Nucleus accumbens (tissue), 56 donors: ENCODE results near the gene AGBL2.
"Not testable (repeated sequence)": the region's sequence is repeated elsewhere in the genome, so short reads cannot be mapped to it uniquely, and the experiment has no call there.

Experiments used
- DNase-seq, 56 donors: peaks; one replicate each; lab custom pipeline; 2025; lab: John Stamatoyannopoulos, UW

The AGBL2 gene

DNA sequence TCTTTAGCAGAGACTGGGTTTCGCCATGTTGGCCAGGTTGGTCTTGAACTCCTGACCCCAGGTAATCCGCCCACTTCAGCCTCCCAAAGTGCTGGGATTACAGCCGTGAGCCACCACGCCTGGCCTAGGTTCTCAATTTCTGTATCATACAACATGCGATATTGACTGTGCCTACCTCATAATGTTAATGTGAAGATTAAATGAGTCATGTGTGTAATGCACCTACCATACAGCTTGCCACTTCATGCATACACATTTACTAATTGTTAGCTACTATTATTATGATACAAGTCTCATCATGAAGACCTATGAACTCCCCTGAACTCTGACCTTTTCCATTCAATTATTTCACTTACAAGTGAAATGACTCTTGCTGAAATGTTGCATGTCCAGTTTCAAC lies 25.7 kb downstream of the AGBL2 start:
- no peak for DNase-seq

DNA sequence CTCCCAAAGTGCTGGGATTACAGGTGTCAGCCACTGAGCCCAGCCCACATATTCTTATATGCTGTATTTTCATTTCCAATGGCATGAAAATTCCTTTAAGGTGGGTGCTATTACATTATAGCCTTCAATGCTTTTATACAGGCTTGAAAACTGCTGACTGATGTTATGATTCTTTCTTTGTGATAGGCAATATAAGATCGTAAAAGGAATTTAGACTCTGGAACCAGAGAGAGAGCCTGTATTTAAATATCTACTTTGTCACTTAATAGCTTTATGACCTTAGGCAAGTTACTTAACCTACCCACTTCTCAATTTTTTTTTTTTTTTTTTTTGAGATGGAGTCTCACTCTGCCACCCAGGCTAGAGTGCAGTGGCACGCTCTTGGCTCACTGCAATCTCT lies 26.2 kb downstream of the AGBL2 start:
- no peak for DNase-seq

DNA sequence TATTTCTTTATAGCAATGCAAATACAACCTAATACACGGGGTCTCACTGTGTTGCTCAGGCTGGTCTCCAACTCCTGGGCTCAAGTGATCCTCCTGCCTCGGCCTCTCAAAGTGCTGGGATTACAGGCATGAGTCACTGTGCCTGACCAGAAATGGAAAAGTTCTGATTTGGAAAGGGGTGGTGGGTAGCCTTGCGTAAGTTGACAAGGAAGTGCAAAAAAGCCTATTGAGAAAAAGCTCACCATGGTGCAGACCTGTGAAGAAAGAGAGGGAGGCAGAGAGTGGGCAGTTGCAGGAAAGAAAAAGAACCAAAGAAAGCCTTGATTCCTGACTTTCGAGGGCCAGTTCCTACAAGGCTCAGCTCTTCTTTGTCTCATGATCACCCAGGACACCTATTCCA lies 27.1 kb downstream of the AGBL2 start:
- DNase-seq, result no peak

DNA sequence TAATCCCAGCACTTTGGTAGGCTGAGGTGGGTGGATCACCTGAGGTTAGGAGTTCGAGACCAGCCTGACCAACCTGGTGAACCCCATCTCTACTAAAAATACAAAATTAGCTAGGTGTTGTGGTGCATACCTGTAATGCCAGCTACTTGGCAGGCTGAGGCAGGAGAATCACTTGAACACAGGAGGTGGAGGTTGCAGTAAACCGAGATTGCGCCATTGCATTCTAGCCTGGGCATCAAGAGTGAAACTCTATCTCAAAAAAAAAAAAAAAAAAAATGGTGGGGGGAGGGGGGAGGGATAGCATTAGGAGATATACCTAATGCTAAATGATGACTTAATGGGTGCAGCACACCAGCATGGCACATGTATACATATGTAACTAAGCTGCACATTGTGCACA lies 28.5 kb downstream of the AGBL2 start:
- DNase-seq, result not testable (repeated sequence)

DNA sequence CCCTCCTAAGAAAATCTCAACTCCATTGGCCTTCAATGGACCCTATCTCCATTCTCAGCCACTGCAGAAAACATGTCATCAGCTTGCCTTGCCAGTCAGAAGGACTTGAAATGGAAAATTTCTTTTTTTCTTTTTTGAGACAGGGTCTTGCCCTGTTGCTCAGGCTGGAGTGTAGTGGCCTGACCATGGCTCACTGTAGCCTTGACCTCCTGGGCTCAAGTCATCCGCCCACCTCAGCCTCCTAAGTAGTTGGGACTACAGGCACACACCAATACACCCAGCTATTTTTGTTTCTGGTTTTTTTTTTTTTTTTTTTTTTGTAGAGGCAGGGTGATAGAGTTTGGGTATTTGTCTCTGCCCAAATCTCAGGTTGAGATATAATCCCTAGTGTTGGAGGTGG lies 29.0 kb downstream of the AGBL2 start:
- DNase-seq, result no peak

DNA sequence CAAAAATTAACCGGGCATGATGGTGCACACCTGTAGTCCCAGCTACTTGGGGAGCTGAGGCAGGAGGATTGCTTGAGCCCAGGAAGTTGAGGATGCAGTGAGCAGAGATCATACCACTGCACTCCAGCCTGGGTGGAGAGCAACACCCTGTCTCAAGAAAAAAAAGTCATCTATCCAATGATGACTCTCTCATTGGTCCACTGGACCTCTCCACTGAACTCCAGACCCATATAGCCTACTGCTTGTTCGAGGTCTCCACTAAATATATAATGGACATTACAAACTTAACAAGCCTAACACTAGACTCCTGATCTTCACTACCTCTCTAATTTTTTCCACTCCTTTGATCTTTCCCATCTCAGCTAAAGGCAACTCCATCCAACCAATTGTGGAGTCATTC lies 39.3 kb downstream of the AGBL2 start:
- DNase-seq, result no peak

DNA sequence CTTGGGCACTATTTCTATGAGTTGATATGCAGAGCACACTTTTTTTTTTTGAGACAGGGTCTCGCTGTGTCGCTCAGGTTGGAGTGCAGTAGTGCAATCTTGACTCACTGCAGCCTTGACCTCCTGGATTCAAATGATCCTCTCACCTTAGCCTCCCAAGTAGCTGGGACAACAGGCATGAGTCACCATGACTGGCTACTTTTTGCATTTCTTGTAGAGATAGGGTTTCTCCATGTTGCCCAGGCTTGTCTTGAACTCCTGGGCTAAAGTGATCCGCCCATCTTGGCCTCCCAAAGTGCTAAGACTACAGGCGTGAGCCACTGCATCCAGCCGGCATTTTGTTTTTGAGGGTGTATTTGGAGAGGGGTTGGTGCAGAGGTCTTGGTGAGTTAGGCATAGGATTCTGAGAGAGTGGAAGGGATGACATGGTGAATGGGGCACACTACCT lies 42.9 kb downstream of the AGBL2 start:
- DNase-seq, result no peak

DNA sequence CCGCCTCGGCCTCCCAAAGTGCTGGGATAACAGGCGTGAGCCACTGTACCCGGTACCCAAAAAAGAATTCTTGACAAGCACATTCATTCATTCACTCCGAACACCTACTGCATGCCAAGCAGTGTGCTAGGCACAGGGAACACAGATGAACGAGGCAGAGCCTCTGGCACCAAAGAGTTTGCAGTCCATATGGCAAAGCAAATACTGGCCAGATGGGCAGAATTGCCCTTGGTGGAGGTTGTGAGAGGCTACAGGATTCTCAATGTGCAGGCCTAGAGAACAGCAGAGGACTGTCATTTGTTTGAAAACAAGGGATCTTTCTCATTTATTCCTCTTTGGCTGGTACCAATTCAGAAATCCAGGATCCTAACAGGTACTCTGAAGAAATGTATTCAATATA lies 45.3 kb downstream of the AGBL2 start:
- DNase-seq, result no peak

DNA sequence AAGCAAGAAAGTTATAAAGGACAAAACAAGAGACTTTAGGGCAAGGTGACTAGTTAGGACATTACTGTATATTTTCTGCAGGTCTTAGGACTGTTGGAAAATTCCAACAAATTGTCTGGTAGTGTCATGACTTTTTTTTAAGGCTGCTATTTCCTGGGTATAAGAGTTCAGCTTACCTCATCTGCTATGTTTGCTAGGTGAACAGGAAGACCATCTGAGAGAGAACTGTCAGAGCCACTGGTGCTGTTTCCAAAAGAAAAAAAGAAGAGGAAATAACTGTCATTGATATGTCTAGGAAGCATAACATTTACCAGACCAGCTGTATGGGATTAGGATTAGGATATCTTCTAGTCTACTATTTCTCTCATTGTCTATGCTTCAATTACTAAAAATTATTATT lies 46.5 kb downstream of the AGBL2 start:
- DNase-seq, result no peak

DNA sequence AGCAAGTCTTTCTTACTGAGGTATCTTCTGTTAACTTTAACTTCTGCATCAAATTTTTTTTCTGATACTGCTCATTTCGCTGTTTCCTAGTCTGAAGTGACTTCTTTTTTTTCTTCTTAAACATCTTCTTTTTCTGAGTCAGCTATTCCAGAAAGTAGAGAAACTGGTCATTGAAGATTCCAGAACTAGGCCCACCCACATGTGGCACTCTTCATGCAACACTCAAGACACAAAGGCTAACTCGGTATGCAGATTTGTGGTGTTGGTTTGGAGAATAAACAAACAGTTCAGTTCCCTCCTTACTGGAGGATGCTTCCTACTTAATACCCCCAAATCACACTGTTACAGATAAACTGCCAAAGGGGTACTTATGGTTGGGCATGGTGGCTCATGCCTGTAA lies 47.6 kb downstream of the AGBL2 start:
- no peak for DNase-seq

DNA sequence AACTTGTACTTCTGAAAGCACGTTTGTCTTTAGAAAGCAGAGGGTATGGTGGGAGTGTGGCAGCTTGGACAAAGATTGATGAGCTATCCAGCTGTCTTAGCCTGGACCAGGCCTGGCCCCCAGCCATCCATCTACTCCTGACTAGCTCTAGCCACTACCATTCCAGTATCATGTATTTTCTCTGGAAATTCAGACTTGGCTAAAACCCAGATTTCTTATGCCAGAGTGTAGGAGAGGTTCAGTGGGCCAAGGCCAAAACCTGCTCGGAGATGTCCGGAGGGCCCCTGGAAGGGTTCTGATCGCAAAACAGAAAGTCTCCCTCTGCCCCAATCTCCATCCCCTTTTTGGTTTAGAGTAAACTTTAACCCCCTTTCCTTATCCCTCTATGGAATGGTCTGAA lies 48.0 kb downstream of the AGBL2 start:
- no peak for DNase-seq

DNA sequence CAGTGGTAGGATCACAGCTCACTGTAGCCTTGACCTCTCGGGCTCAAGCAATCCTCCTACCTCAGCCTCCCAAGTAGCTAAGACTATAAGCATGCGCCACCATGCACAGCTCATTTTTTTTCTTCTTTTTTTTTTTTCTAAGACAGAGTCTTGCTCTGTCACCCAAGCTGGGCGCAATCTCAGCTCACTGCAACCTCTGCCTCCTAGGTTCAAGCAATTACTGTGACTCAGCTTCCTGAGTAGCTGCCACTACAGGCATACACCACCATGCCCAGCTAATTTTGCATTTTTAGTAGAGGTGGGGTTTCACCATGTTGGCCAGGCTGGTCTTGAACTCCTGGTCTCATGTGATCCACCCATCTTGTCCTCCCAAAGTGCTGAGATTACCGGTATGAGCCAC lies 50.2 kb downstream of the AGBL2 start:
- DNase-seq, result not testable (repeated sequence)

DNA sequence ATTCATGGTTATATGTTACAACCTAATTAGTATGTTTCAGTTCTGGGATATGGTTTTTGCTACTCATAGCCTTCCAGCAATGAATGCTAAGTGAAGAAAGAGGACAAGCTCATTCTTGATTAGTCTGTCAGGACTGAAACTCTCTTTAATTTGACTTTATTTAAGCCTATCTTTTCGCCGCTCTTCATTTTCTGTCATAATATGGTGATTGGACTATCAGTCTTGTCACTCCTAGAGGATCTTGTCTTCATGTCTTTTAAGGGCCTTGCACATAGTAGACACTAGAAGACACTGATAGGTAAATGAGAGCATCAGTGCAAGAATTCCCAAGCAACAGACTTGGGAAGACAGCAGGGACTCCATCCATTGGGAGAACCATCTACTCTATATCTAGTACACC lies 53.9 kb downstream of the AGBL2 start:
- no peak for DNase-seq

DNA sequence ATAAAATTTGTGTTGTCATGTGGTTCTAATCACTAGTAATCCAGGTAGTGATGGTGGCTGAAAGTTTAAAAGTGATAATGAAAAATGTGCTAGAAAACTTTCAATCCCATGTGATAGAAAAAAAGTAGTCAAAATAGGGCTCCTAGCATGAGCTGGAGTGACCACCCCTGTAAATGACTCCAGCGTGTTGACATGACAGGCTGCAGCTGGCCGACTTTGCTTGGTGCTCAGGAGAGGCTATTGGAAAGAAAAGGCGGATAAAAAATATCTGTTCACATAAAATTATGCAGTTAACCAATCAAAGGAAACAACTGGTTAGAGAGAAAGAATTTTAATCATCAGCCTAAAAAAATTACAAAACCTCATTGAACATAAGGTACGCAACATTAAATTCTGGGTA lies 55.9 kb downstream of the AGBL2 start:
- DNase-seq, result no peak

DNA sequence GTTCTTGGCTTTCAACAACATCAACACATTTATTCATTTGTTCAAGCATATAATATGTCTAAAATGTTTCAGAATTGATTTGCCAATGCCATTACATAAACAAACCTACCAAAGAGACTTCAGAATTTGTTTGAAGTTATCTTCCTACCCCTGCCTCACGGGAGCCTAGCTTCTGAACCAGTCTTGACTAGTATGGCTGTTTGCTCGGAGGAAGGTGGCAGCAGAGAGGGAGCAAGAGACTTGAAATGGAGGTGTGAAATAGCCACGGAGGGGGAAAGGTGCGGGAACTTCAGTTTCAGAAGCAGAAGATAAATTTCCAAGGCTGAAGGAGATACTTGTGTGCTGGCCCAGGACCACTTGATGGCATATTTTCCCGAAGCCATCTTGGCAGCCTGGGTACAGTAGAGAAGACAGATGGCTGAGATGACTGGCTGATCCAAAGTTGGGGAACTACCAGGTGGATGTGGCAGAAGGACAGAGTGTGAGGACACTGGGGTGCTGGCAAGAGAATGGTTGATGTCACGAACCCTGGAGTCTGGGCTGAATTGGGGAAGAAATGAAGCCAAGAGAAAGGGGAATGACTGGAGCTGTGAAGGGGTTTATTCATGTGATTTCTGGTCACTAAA lies 58.8 kb downstream of the AGBL2 start:
- DNase-seq, result no peak

DNA sequence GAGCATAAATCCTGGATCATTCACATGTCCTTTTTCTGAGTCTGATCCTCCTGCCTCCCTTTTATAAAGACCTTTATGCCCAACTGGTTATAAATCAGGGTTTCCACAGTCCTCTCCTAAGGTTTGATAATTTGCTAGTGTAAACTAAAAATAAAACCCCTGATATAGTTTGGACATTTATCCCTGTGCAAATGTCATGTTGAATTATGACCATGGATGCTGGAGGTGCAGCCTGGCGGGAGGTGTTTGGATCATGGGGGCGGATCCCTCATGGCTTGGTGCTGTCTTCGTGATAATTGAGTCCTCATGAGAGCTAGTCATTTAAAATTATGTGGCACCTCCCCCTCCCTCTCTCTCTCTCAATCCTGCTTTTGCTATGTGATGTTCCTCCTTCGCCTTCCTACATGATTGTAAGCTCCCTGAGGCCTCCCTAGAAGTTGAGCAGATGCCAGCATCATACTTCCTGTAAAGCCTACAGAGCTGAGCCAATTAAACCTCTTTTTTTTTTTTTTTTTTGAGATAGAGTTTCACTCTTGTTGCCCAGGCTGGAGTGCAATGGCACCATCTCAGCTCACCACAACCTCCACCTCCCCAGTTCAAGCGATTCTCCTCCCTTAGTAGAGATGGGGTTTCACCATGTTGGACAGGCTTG lies 63.2 kb downstream of the AGBL2 start:
- DNase-seq, result no peak

DNA sequence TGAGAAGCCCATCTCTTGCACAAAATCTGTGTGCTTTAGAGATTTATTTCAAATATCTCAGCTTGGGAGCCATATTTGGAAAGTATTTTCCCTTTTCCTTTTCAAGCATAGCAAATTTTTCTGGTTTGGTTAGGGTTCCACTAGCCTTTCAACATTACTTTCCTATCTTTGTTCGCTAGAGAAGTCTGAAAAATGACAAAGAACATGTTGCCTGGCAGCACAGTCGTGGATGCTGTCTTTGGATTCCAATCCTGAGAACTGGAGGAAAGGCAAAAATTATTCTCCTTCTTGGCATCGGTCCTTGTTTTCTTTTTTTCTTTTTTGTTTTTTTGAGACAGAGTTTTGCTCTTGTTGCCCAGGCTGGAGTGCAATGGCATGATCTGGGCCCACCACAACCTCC lies 65.9 kb downstream of the AGBL2 start:
- peak in 1 of 56 donors; percentile 1 for DNase-seq

DNA sequence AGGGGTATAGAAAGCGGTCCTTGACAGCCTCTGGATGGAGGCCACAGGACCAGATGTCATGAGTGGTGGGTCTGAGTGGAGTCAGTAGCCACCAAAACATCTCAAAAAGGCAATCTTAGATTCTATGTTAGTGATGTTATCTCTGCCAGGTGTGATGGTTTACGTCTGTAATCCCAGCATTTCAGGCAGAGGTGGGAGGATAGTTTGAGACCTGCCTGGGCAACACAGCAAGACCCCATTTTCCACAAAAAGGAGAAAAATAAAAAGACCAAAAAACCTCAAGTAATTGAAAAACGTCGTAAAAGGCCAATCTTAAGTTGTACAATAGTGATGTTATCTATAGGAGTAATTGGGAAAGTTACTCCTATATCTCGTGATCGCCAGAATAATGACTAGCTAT lies 69.2 kb downstream of the AGBL2 start:
- DNase-seq, result no peak

DNA sequence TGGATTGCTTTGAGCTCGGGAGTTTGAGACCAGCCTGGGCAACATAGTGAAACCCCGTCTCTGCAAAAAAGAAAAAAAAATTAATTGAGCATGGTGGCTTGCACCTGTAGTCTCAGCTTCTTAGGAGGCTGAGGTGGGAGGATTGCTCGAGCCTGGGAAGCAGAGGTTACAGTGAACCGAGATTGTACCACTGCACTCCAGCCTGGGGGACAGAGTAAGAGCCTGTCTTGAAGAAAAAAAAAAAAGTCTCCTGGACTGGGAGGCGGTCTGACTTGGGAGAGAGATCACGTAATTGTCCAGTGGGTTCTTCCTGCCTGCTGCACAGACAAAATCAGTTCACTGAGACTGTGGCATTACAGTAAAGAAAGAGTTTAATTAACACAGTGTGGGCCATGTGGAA lies 69.7 kb downstream of the AGBL2 start:
- DNase-seq, result no peak

DNA sequence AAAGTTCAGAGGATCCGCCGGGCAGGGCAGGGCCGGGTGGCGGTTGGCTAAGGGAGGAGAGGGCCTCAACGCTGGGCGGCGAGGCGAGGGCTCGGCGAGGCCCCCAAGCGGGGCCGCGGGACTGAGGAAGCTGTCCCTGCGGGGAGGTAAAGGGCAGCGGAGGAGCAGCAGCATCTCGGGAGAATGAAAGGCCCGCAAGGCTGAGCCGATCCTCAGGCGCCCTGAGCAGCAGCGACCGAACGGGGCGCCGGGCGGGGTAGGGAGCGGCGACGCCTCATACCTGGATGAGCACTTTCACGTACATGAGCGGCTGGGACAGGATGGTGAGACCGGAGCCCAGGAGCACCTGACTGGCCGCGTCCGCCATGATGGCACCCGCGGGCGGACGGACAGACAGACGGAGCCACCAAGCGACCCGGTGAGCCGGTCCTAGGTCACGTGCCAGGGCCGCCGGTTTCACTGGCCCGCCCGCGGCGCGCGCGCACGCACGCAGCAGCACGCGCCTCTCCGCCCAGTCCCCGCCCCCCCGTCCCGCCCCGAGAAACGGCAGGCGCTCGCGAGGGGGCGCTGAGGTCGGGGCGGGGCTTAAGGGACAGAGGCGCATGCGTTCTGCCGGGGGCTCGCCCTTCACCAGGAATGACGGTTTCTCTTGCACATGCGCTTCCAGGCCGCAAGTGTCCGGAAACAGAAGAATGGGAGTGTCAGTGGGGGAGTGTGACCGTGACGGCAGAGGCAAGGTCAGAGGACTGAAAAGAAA lies 72.9 kb downstream of the AGBL2 start, which contains the start of gene MTCH2:
Gene MTCH2 (minus strand): TSS at position 461 of the 757 bp plus-strand sequence. CDS start 94 bp downstream, at position 367.
- DNase-seq, result peak; percentile 63 to 98 (median 94)

DNA sequence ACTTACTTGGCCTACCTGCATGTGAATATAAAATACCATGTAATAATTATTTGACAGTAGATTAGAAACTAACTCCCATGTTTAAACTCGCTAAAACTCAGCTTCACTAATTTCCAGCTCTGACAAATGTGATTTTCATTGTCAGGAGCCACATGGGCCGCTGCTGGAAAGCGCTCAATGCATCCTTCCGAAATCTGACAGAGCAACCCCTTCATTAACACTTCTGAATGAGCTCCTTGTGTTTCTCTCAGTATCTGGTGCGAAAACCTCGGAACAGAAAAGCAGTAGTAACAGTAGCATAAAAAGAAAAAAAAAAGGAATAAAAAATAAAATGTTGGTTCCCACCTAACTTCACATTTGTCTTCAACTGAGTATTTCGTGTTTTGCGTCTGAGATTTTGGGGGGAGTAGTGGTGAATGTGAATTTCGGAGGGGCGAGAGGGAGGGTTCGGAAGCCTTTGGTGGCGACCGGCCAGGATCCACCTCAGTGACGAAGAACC lies 73.5 kb downstream of the AGBL2 start:
- DNase-seq, result peak in 34 of 56 donors; percentile 2 to 45 (median 20)

DNA sequence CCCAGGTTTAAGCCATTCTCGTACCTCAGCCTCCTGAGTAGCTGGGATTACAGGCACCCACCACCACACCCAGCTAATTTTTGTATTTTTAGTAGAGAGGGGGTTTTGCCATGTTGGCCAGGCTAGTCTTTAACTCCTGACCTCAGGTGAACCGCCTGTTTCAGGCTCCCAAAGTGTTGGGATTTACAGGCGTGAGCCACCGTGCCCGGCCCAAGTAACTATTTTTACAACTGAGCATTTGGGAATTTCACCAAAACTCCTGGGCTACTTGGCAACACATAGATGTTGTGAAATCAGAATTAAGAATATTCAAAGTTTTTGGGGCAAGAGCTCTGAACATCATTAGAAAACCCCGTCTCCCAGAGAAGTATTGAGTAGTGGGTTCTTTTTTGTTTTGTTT lies 74.7 kb downstream of the AGBL2 start:
- not testable (repeated sequence) for DNase-seq
